ENCODE data around the gene CDH23.

The CDH23 gene

GRCh38 chr10:71782221-71782916 is 385.6 kb downstream of the CDH23 start:
- no peak for DNase-seq (ENCODE audit: extremely low read depth, insufficient read length)
- TF ChIP-seq CTCF (IDR thresholded peaks at IDR 0.05; ENCODE audit: insufficient read depth, low read length, poor library complexity, severe bottlenecking), result no peak
- Histone ChIP-seq H3K4me3 (replicated peaks; ENCODE audit: low read depth, low read length) (no peak overlapping the region), H3K36me3 (ENCODE audit: control insufficient read depth, insufficient read depth, low read length) (no peaks in the 10 kb centered on the region), H3K27me3 (replicated peaks; ENCODE audit: control insufficient read depth, insufficient read depth, low read length) (no peaks in the 10 kb centered on the region)

- no peaks in the 10 kb centered on the region for H3K27me3 ChIP-seq (replicated peaks; ENCODE audit: control insufficient read depth, insufficient read depth, low read length)
- no peak for DNase-seq (ENCODE audit: extremely low read depth, insufficient read length)
Measured at GRCh38 chr10:71782917-71783490, 386.3 kb downstream of the CDH23 start.

GRCh38 chr10:71783917-71784678 is 387.4 kb downstream of the CDH23 start:
- no peak for DNase-seq (ENCODE audit: extremely low read depth, insufficient read length)
- Histone ChIP-seq H3K36me3 (ENCODE audit: control insufficient read depth, insufficient read depth, low read length) (no peaks in the 10 kb centered on the region), H3K4me3 (replicated peaks; ENCODE audit: low read depth, low read length) (no peak overlapping the region), H3K27me3 (replicated peaks; ENCODE audit: control insufficient read depth, insufficient read depth, low read length) (no peaks in the 10 kb centered on the region)
- TF ChIP-seq CTCF (IDR thresholded peaks at IDR 0.05; ENCODE audit: insufficient read depth, low read length, poor library complexity, severe bottlenecking), result no peak

More at GRCh38 chr10:71782917-71783490, 386.3 kb downstream of the CDH23 start:
- no peak overlapping the region for H3K4me3 ChIP-seq (replicated peaks; ENCODE audit: low read depth, low read length)
- H3K36me3 ChIP-seq (ENCODE audit: control insufficient read depth, insufficient read depth, low read length), result no peaks in the 10 kb centered on the region
- TF ChIP-seq CTCF (IDR thresholded peaks at IDR 0.05; ENCODE audit: insufficient read depth, low read length, poor library complexity, severe bottlenecking), result no peak

GRCh38 chr10:71784679-71785272 is 388.1 kb downstream of the CDH23 start:
- TF ChIP-seq CTCF (IDR thresholded peaks at IDR 0.05; ENCODE audit: insufficient read depth, low read length, poor library complexity, severe bottlenecking), result no peak
- Histone ChIP-seq H3K36me3 (ENCODE audit: control insufficient read depth, insufficient read depth, low read length) (no peaks in the 10 kb centered on the region), H3K4me3 (replicated peaks; ENCODE audit: low read depth, low read length) (no peak overlapping the region), H3K27me3 (replicated peaks; ENCODE audit: control insufficient read depth, insufficient read depth, low read length) (no peaks in the 10 kb centered on the region)
- no peak for DNase-seq (ENCODE audit: extremely low read depth, insufficient read length)

- DNase-seq (ENCODE audit: extremely low read depth, insufficient read length), result no peak
- H3K27me3 ChIP-seq (replicated peaks; ENCODE audit: control insufficient read depth, insufficient read depth, low read length), result no peaks in the 10 kb centered on the region
- no peak overlapping the region for H3K4me3 ChIP-seq (replicated peaks; ENCODE audit: low read depth, low read length)
- no peak for TF ChIP-seq CTCF (IDR thresholded peaks at IDR 0.05; ENCODE audit: insufficient read depth, low read length, poor library complexity, severe bottlenecking)
- H3K36me3 ChIP-seq (ENCODE audit: control insufficient read depth, insufficient read depth, low read length), result no peaks in the 10 kb centered on the region
Measured at GRCh38 chr10:71788954-71789353, 392.2 kb downstream of the CDH23 start.
